HG02610 (cell line): Measurements from ENCODE around the gene CCL1.
A peak's percentile ranks its signal among the peaks of the same experiment; 100 is the strongest.

ENCODE experiments used
- ATAC-seq: cut with Tn5 transposase; IDR thresholded peaks from one replicate; pipeline ENCODE4 v1.9.1; 2021; ENCODE audit warnings: mild to moderate bottlenecking, moderate library complexity; ENCODE audit not compliant: unreplicated experiment

Gene CCL1

DNA sequence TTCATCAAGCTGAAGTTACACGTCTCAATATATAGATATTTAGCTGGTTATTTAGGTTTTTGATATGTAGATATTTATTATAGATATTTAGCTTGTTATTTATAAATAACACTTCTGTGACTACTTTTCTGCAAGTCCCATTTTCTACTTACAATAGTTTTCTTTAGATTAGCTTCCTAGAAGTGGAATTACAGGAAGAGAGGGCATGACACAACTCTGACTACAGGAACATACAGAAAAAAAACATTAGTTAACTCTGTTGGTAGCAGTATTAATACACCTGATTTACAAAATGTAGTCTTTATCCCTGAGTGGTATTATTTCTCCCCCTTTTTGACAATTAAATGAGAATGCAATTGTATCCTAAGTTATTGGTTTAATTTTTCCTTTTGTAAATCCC, 21.2 kb upstream of the CCL1 start:
- no peak for ATAC-seq

GRCh38 chr17:34383216-34383615, 20.2 kb upstream of the CCL1 start:
- ATAC-seq: no peak

GRCh38 chr17:34382621-34383124, 19.6 kb upstream of the CCL1 start:
- no peak for ATAC-seq

DNA sequence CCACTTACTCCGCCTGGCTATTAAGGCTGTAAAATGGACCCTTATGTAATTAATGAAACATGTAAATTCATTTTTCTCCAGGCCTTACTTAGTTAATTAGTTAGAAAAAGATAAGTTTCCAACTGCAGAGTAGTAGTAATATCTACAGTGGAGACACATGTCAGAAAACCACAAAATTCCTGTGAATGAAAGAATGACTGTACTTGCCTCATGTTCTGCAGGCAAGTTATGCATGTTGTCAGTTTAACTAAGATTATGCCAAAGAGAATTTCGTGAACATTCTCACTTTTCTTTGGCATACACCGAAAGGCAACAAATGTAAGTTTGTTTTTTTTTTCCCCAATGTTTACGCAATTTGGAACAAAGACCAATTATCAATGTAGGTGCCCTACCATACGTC, 16.8 kb upstream of the CCL1 start:
- ATAC-seq: no peak

GRCh38 chr17:34378664-34379101, 15.7 kb upstream of the CCL1 start:
- ATAC-seq: peak; percentile 57

- no peak for ATAC-seq
Observed at GRCh38 chr17:34377078-34377823, 14.2 kb upstream of the CCL1 start.

DNA sequence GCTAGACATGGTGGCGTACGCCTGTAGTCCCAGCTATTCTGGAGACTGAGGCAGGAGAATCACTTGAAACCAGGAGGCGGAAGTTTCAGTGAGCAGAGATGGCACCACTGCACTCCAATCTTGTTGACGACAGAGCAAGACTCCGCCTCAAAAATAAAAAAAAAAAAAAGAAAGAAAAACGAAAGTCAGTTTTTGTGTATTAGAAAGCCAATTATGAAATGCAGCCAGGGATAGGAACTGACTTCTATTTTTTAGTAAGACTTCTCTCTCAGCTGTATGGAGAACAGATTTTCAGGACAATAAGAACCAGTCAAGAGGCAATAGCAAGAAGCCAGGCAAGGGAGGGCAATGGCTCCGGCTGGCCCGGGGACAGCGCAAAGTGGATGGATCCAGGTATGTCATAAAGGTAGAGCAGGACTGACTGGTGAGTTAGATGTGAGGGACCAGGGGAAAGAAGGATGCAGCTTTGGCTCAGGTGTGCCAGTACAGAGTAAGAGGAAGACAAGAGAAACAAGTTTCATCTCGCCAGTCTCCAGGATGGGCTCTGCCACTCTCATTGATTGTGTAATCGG, 12.5 kb upstream of the CCL1 start:
- no peak for ATAC-seq

DNA sequence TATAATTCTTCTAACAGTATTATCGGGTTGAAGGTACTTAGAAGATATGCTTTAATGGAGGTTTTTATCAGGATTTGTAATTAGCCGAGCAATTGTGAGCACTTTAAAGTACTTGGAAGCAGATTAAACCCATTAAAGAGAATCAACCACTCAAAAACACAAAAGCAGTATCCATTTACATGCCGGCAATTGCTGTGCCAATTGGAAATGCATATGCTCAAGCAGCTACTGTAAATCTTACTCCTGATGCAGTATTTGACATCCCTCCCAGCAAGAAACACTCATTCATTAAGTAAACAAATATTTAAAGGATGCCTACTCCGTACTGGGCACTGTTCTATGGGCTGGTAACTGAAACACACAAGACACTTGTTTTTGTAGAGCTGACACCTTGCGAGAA, 11.4 kb upstream of the CCL1 start:
- no peak for ATAC-seq

- ATAC-seq: no peak
Observed at GRCh38 chr17:34371405-34372100, 8.5 kb upstream of the CCL1 start.

DNA sequence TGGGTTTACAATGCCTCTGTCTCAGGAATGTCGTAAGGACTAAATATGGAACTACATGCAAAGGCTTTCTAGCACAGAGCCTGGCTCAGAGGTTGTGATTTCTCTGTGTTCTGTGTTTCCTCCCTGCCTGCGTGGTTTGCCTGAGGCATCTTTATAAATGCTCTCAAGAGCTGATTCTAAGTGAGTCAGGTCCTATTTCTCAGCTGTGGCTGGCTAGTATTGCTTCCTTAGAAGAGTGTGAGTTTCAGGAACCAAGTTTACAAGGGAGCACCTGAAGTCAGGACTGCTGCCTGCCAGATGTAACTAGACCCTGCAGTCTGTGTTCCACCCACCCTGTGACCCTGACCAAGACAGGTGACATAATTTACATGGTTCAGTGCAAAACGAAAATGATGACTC, 8.0 kb upstream of the CCL1 start:
- no peak for ATAC-seq

DNA sequence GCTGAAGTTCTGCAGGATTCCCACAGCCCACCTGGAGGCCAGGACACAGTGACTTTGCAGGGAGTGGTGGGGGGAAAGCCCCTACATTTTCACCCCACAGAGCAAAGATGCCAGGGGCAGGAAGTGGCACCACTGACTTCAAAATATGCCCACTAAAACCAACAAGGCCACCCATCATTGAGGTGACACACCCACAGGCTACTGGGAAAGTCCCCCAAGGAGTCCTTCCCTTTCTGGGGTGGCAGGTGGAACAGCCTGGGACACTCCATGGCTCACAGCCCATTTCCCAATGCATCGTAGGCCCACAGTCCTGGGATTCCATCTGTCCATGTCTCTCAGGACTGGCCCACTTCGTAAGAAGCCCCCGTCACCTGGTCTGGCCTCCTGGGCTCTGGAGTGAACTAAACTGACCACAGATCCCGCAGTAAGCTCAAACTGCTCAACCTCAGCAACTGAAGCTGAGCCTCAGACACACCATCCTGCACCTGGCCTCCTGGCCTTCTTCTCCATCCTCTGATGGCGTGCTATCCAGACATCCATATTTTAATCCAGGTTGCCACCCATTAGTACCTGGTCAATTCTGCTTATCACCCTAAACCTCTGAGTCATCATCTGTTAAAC, 7.5 kb upstream of the CCL1 start:
- no peak for ATAC-seq

DNA sequence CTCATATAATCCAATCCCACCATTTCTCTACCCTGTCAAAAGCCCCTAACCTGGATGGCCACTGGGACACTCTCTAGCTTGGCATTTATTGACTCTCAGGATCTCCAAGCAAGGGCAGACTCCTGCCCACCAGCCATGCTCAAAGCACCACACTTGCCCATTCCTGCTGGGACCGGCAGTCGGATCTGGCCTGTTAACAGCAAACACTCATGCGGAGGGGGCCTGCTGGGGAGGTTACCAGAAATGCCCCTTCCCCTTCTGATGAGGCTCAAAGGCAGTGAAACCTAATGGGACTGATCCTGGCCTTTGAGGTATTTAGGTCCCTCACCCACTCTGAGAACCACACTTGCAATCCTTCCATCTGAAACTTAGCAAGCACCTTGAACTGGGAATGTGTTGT, 6.5 kb upstream of the CCL1 start:
- no peak for ATAC-seq

DNA sequence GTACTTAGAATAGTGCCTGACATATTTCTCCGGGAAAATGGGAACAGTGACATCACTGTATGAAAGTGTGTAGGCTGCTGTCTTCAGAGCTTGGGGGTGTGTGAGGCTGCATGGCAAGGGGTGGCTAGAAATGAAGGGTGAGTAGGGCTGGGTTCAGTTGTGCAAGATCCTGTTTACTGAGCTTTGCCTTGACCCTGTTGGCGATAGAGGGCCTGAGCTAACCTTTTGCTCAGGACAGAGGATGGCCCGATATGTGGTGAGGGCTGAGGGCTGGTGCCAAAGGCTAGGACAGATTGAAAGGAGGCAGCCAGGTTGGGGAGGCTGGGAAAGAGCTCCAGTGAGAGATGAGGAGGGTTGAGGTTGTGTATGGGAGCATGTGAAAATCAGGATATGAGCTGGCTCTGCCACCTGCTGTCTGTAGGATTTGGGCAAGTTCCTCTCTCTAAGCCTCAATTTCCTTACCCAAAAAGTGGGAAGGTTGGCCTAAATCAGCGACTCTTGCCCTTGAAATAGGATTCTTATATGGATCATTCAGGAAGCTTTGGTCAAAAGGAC, 6.0 kb upstream of the CCL1 start:
- no peak for ATAC-seq

GRCh38 chr17:34368196-34368945, 5.3 kb upstream of the CCL1 start:
- ATAC-seq: no peak

DNA sequence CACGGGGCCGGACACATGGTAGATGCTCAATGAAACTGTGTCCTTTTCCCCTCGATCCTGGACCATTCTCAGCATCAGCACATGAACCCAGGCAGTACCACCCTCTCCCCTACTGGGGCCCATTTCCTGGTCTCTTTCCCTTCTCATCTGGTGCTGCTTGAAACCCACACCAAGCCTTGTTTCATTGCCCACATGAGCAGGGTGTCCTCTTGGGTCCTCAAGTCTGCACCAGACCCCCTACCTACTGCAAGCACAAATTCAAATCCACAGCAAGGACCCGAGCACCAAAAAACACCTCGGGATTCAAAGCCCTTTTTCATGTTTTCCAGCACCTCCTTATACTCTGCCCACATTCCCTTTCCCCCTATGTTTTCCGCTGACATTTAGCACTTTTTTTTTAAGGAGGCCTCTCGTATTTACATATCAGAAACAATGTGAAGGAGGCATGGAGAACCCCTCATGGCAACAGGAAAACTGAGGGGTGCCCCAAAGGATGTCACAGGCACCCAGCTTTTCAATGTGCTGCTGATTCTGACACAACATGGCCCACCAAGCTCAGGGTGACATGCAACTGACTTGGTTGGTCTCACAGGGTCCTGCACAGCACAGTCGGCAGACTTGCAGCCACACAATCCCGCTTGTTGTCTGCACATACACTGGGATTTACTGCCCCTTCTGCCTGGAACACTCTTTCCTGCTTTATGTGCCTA, 4.6 kb upstream of the CCL1 start:
- ATAC-seq: no peak

DNA sequence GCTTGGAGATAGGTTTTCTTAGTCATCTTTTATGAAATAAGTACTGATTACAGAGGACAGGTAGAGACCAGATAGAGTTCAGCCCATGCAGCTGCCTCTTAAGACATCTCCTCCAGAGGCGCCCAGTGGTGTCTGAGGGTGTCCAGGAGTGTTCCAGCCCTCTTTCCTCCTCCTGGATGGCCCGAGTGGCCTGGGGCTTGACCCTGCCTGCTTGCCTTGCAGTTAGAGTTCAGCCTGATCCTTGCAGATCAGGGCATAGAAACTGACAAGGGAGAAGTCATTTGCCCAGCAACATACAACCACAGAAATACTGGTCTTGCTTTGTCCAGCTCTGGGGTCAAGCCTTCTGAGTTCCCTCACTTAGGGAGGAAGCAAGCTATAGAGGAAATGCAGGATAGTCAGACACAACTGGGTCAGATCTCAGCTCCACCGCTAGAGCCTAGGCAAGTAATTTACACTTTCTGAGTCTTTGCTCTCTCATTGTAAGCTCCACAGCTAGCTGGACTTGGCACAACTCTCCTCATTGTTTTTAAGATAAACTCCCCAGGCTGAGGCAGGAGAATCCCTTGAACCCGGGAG, 3.6 kb upstream of the CCL1 start:
- no peak for ATAC-seq

DNA sequence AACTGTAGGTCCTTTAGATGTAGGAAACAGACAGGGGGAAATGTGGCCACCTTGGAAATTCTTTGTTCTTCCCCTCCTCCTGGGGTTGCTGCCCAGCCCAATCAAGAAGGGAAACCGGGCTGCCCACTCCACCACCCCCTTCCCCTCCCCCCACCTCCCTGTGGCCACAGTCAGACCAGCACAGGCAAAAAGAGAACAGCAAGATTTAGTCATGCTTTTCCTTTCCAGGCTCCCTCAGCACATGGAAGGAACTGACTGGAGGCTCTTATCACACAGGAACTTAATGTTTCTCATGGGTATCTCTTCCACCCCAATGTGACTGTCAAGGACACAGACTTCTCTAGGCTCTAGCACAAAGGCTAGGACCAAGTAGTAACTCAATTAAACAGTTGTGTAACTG, 3.0 kb upstream of the CCL1 start:
- no peak for ATAC-seq

DNA sequence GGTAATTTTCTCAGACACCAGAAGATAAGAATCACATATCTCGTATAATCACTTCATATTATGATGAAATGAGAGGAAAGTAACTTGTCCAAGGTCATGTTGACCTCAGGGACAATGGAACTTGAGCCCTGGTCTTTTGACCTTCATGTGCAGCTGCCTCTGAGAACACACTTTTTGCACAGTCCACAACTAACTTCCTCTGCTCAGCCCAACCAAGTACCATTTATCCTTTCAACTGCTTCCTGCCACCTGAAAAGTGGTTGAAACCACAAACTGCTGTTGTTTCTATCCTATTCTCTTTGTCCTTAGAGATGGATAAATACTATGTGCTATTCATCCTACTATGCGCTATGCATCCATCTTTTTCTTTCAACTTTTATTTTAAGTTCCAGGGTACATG, 2.3 kb upstream of the CCL1 start:
- ATAC-seq: no peak

GRCh38 chr17:34364751-34365150, 1.7 kb upstream of the CCL1 start:
- ATAC-seq: no peak
